Stimulated activated naive CD4-positive, alpha-beta T cell treated with Interleukin-2 at 50 U/mL for 16 hours (primary cell): ENCODE measurements around the gene TROAP.
"Not testable (repeated sequence)": the region's sequence is repeated elsewhere in the genome, so short reads cannot be mapped to it uniquely, and the experiment has no call there.

Source experiments
- DNase-seq: peaks from one replicate; lab custom pipeline; 2025; lab: John Stamatoyannopoulos, UW

TROAP gene

DNA sequence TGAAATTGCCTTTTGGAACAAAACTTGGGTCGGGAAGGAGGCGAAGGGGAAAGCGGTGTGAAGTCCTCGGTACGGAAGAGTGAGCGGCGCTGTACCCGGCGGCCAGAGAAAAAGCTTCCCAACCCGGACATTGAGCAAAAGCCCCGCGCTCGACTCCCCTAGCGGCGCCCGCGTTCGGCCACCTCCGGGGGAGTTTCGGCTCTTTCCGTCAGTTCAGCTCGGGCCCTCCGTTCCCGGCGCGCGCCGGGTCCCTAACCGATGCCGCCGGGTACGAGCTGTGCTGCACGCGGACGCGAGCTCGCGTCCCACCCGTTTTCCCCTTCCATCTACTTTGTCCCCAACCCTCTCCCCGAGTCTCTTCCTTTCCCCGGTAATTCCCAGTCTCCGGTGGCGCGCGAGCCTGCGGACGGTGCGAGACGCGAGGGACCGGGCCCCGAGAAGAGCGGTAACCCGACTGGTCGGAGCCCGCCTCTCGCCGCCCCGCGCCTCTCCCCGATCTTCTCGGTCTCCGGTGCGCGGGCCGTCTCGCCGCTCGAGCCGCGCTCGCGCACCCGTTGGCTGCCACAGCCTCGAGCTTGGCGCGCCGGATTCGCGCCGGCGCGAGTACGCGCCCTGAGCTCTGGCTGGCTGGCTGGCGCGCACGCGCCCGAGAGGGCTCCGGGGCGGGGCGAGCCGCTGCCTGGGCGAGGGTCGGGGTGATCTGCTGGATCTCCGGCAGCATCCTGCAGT lies 43.8 kb downstream of the TROAP start:
- DNase-seq: peak; percentile 84

DNA sequence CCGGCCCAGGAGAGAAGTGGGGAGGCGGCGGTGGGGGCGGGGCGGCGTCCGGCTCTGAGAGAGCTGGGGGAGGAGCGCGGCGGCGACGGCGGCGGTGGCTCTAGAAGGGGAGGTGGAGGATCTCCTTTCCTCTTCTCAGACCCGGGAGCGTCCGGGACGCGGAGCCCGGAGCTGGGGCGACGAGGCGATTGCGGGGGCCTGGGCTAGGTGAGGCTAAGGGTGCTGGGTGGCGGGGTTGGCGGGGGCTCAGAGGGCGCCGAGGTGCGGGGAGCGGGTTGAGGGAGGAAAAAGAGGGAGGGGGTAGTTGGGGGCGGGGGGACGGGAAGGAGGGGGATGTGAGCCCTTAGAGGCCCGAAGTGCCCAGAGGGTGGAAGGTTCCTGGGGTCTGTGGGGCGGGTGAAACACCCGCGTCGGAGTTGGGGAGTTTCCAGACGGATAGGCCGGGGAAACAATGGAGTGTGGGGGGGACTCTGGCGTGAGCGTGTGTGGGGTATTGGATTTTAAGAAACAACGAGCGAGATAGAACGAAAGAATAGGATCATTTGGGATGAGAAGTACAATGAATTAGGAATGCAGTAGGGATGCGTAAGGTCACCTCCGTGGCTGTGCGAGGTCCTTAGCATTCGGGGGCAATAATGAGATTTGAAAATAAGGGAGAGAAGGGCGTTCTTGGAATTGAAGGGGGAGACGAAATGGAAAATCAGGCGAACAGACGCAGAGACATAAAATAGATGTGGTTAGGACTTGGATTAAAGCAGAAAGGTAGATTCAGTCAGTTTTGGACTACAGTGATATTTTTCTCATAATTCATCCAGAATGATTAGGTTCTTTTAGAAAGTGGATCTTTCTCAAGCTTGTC lies 44.6 kb downstream of the TROAP start, which contains the start of gene SPATS2:
SPATS2 (plus strand) TSS at position 82 of the 859 bp plus-strand sequence. CDS start 93,551 bp downstream, outside the sequence.
- DNase-seq: no peak

- DNase-seq: no peak
Observed at GRCh38 chr12:49368240-49368600, 45.2 kb downstream of the TROAP start.

DNA sequence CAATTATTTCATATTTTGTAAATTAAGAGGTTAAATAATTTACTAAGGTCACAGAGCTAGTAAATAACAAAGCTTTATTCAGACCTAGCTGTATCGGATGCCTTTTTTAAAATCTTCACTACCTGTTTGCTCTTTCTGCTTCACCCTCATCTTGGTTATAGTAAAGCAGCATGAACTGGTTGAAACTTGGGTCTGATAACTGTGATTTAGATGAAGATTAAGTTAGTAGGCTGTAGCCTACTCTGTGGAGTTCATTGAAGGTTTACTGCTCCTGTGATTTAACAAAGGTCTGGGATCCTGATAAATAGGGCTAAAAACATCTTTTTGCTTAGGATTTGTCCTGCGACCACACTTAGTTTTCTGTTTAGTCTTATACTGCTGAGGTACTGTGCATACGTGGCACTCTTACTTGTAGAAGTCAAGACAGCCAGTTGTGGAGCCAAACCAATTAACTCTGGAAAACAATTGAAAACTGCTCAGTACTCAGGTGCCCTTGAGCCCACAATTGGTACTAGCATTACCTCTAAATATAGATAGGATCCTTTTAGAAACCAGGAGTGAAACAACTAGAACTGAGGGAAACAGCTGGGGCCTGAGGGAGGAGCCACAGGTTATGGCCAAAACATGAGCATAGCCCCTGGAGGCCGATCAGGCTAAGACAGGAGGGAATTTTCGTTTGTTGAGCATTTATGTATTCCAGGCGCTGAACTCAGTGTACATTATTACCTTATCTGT lies 46.5 kb downstream of the TROAP start:
- peak; percentile 4 for DNase-seq

DNA sequence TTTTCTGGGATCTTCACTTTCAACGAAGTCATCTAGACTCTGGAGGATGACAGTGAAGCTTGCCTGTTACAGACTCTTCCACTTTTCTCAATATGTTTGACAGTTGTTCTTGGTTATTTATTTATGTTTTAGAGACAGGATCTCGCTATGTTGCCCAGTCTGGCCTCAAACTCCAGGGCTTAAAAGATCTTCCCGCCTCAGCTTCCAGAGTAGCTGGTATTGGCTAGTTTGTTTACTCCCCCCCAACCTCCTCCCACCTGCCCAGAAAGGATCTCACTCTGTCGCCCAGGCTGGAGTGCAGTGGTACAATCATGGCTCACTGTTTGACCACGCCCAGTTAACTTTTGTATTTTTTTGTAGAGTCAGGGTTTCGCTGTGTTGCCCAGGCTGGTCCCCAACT lies 47.5 kb downstream of the TROAP start:
- no peak for DNase-seq

GRCh38 chr12:49375406-49375805 lies 52.4 kb downstream of the TROAP start:
- DNase-seq: no peak

GRCh38 chr12:49377386-49377785 lies 54.3 kb downstream of the TROAP start:
- no peak for DNase-seq

GRCh38 chr12:49380184-49380583 lies 57.1 kb downstream of the TROAP start:
- not testable (repeated sequence) for DNase-seq
